Measurements from ENCODE around the gene RASGRF2. TPM values are rescaled to one million over a fixed set of nuclear protein-coding genes. Genes with fewer than 3 reads are reported as not detected.

The RASGRF2 gene
- total RNA-seq, 2 experiments from 2014 or later = 0.06 to 0.13 TPM

DNA sequence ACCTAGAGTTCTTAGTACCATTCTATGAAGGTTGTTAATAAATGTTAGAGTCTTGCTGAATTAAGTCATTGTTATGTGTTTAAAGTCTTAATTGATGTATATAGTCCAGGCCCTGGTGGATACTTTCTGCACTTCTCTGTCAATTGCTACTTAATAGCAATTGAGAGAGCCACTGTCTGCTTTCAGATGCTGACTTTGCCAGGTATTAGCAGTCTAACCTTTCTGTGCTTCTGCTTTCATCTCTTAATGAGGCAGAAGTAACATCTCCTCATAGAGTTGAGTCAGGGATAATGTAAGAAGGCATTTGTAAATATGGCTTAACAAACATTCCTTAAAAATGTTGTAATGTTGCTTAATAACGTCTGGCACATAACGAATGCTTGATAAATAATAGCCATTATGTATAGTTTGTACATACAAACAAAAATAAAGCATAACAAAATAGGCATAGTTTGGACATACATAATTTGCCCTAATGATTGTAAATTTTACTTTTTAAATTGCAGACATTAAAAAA, 28.3 kb downstream of the RASGRF2 start:
- Histone ChIP-seq H3K79me2 (ENCODE audit: insufficient read depth, low read depth, low read length) (no peaks in the 10 kb centered on the region), H3K4me3 (ENCODE audit: low read depth, low read length, poor library complexity, severe bottlenecking) (no peak overlapping the region), H3K36me3 (ENCODE audit: insufficient read depth, low read length) (no peaks in the 10 kb centered on the region), H3K9me2 (ENCODE audit: insufficient read depth, low read length) (no peaks in the 10 kb centered on the region), H3K9me3 (ENCODE audit: low read length) (no peaks in the 10 kb centered on the region), H2AFZ (ENCODE audit: low read length) (no peak overlapping the region), H3K4me1 (ENCODE audit: insufficient read depth, low read length, poor library complexity, severe bottlenecking) (no peaks in the 10 kb centered on the region), H4K20me1 (ENCODE audit: insufficient read depth, low read length) (no peaks in the 10 kb centered on the region), H3K27ac (ENCODE audit: low read depth, low read length, poor library complexity, severe bottlenecking) (no peak overlapping the region), H3K4me2 (ENCODE audit: low read length) (no peak overlapping the region)
- no TSS peak for BruUV-seq (replicated peaks)
- TF ChIP-seq EZH2phosphoT487 (IDR thresholded peaks at IDR 0.05; ENCODE audit: borderline replicate concordance, low read depth, low read length) = no peak
- TF ChIP-seq, protein P1, sequence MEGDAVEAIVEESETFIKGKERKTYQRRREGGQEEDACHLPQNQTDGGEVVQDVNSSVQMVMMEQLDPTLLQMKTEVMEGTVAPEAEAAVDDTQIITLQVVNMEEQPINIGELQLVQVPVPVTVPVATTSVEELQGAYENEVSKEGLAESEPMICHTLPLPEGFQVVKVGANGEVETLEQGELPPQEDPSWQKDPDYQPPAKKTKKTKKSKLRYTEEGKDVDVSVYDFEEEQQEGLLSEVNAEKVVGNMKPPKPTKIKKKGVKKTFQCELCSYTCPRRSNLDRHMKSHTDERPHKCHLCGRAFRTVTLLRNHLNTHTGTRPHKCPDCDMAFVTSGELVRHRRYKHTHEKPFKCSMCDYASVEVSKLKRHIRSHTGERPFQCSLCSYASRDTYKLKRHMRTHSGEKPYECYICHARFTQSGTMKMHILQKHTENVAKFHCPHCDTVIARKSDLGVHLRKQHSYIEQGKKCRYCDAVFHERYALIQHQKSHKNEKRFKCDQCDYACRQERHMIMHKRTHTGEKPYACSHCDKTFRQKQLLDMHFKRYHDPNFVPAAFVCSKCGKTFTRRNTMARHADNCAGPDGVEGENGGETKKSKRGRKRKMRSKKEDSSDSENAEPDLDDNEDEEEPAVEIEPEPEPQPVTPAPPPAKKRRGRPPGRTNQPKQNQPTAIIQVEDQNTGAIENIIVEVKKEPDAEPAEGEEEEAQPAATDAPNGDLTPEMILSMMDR (conservative IDR thresholded peaks at IDR 0.05; ENCODE audit: low read length) = no peak
- POLR2A ChIA-PET = no interaction called here
- CTCF ChIA-PET (ENCODE audit: unreplicated experiment) = no interaction called here
- no peak for DNase-seq (ENCODE audit: low spot score)
- intact Hi-C loops (cut with micrococcal nuclease; ENCODE audit: unreplicated experiment) = no loop called here

DNA sequence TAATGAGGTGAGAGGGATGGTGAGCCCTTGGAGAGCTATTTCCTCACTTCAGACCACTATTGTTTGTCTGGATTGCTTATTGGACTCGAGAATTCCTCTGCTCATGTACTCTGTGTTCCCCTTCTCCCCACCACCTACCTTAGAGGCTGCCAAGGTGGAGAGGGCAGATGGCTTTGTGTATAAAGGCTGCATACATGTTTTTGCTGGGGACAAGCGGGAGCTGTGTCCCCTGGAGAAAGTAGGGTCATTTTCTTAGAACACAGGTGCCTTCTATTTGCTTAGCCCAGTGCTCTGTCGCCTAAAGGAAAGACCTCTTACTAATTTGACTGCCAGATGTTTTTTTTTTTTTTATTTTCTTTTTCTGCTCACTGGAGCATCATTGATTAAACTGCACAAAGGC, 29.7 kb downstream of the RASGRF2 start:
- no TSS peak for BruUV-seq (replicated peaks)
- intact Hi-C loops (cut with micrococcal nuclease; ENCODE audit: unreplicated experiment) = no loop called here
- no peak for TF ChIP-seq EZH2phosphoT487 (IDR thresholded peaks at IDR 0.05; ENCODE audit: borderline replicate concordance, low read depth, low read length)
- TF ChIP-seq, protein P1 (conservative IDR thresholded peaks at IDR 0.05; ENCODE audit: low read length) = no peak
- Histone ChIP-seq H3K27ac (ENCODE audit: low read depth, low read length, poor library complexity, severe bottlenecking) (no peak overlapping the region), H3K4me3 (ENCODE audit: low read depth, low read length, poor library complexity, severe bottlenecking) (no peak overlapping the region), H3K79me2 (ENCODE audit: insufficient read depth, low read depth, low read length) (no peaks in the 10 kb centered on the region), H2AFZ (ENCODE audit: low read length) (no peak overlapping the region), H3K4me1 (ENCODE audit: insufficient read depth, low read length, poor library complexity, severe bottlenecking) (no peaks in the 10 kb centered on the region), H3K36me3 (ENCODE audit: insufficient read depth, low read length) (no peaks in the 10 kb centered on the region), H3K9me2 (ENCODE audit: insufficient read depth, low read length) (no peaks in the 10 kb centered on the region), H3K4me2 (ENCODE audit: low read length) (no peak overlapping the region), H4K20me1 (ENCODE audit: insufficient read depth, low read length) (no peaks in the 10 kb centered on the region), H3K9me3 (ENCODE audit: low read length) (no peaks in the 10 kb centered on the region)
- ChIA-PET POLR2A (no interaction called here), CTCF (ENCODE audit: unreplicated experiment) (no interaction called here)
- no peak for DNase-seq (ENCODE audit: low spot score)

DNA sequence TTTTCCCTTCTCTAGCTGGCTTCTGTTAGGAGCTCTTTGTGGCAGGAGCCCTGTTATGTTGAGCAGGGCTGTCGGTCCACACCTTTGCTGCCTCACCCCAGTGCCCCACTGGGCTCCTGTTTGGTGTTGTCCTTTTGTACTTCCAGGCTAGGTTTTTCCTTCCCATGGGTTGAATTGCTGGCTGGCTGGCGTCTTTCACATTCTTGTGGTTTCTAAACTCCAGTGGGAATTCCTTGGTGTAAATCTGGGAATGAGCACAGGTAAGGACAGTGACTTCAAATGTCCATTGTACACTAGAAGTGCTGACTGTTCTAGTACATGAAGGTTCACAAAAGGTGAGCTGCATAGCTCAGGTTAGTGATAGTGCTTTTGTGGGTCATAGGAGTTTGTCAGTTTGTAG, 30.4 kb downstream of the RASGRF2 start:
- Histone ChIP-seq H3K4me2 (ENCODE audit: low read length) (no peak overlapping the region), H3K4me1 (ENCODE audit: insufficient read depth, low read length, poor library complexity, severe bottlenecking) (no peaks in the 10 kb centered on the region), H3K9me3 (ENCODE audit: low read length) (no peaks in the 10 kb centered on the region), H3K79me2 (ENCODE audit: insufficient read depth, low read depth, low read length) (no peaks in the 10 kb centered on the region), H3K36me3 (ENCODE audit: insufficient read depth, low read length) (no peaks in the 10 kb centered on the region), H3K9me2 (ENCODE audit: insufficient read depth, low read length) (no peaks in the 10 kb centered on the region), H3K4me3 (ENCODE audit: low read depth, low read length, poor library complexity, severe bottlenecking) (no peak overlapping the region), H4K20me1 (ENCODE audit: insufficient read depth, low read length) (no peaks in the 10 kb centered on the region), H3K27ac (ENCODE audit: low read depth, low read length, poor library complexity, severe bottlenecking) (no peak overlapping the region), H2AFZ (ENCODE audit: low read length) (no peak overlapping the region)
- BruUV-seq (replicated peaks) = no TSS peak
- intact Hi-C loops (cut with micrococcal nuclease; ENCODE audit: unreplicated experiment) = no loop called here
- ChIA-PET POLR2A (interaction anchor here (0.6 kb wide), 1 partner anchor 8 kb away, joined by 3 read pairs; no protein-coding TSS in a partner anchor), CTCF (ENCODE audit: unreplicated experiment) (no interaction called here)
- no peak for DNase-seq (ENCODE audit: low spot score)
- no peak for TF ChIP-seq EZH2phosphoT487 (IDR thresholded peaks at IDR 0.05; ENCODE audit: borderline replicate concordance, low read depth, low read length)
- TF ChIP-seq, protein P1 (conservative IDR thresholded peaks at IDR 0.05; ENCODE audit: low read length) = no peak
